WTC11 (cell line): Measurements from ENCODE around the gene RGL1. TPM values are rescaled to one million over a fixed set of nuclear protein-coding genes. Genes with fewer than 3 reads are reported as not detected.

Experiments
- ATAC-seq: fragments of 200-7000 bp; cut with Tn5 transposase; 2 replicates; pipeline ENCODE4 v1.10.0; 2021; ENCODE audit warnings: mild to moderate bottlenecking, moderate library complexity
- CTCF ChIA-PET: fragments of 300-600 bp; sonication (Branson Sonifier 250); formaldehyde crosslinking; loops from one replicate; lab custom pipeline; 2021; ENCODE audit warnings: antibody characterized with exemption; lab: Charles Lee
- POLR2A ChIA-PET: fragments of 350-600 bp; sonication (Branson Sonifier 250); formaldehyde crosslinking; loops from one replicate; lab custom pipeline; 2021; ENCODE audit warnings: antibody characterized with exemption; lab: Charles Lee
- DNase-seq: peaks from one replicate; pipeline ENCODE4 v3.0.0; 2021; ENCODE audit warnings: low spot score
- H3K27ac Mint-ChIP-seq: 2 replicates; pipeline ENCODE4 v1.8.0; 2021; ENCODE audit warnings: mixed read lengths
- H3K27me3 Mint-ChIP-seq: 2 replicates; pipeline ENCODE4 v1.8.0; 2021; ENCODE audit warnings: low read depth, mild to moderate bottlenecking, moderate library complexity, mixed read lengths
- H3K36me3 Mint-ChIP-seq: 2 replicates; pipeline ENCODE4 v1.8.0; 2021; ENCODE audit warnings: mixed read lengths
- H3K4me1 Mint-ChIP-seq: 2 replicates; pipeline ENCODE4 v1.8.0; 2022; ENCODE audit warnings: mixed read lengths
- H3K4me3 Mint-ChIP-seq: 2 replicates; pipeline ENCODE4 v1.8.0; 2021; ENCODE audit warnings: mild to moderate bottlenecking, moderate library complexity, mixed read lengths
- H3K9me3 Mint-ChIP-seq: 2 replicates; pipeline ENCODE4 v1.8.0; 2021; ENCODE audit warnings: mixed read lengths
- ELF4 ChIP-seq: sonication (generic); formaldehyde crosslinking; IDR thresholded peaks from 2 replicates; pipeline ENCODE4 v1.8.1; 2022; ENCODE audit warnings: low read depth, mild to moderate bottlenecking, moderate library complexity, missing genetic modification reagents
- ETV6 ChIP-seq: sonication (generic); formaldehyde crosslinking; IDR thresholded peaks from 2 replicates; pipeline ENCODE4 v1.8.1; 2022; ENCODE audit warnings: mild to moderate bottlenecking, missing genetic modification reagents
- FOXK1 ChIP-seq: sonication (generic); formaldehyde crosslinking; IDR thresholded peaks from 2 replicates; pipeline ENCODE4 v1.8.0; 2022; ENCODE audit warnings: mild to moderate bottlenecking, moderate library complexity, missing genetic modification reagents
- JAZF1 ChIP-seq: fragments of 250-450 bp; sonication (Bioruptor Pico); IDR thresholded peaks from 2 replicates; pipeline ENCODE4 v1.9.0; 2021; ENCODE audit warnings: moderate library complexity, mild to moderate bottlenecking, inconsistent platforms
- NFYB ChIP-seq: sonication (generic); formaldehyde crosslinking; conservative IDR thresholded peaks from 2 replicates; pipeline ENCODE4 v1.8.0; 2022; ENCODE audit warnings: low read depth, missing genetic modification reagents
- RELA ChIP-seq: sonication (generic); formaldehyde crosslinking; IDR thresholded peaks from 2 replicates; pipeline ENCODE4 v1.8.1; 2022; ENCODE audit warnings: missing genetic modification reagents, mild to moderate bottlenecking, borderline replicate concordance
- SMAD4 ChIP-seq: sonication (generic); formaldehyde crosslinking; IDR thresholded peaks from 2 replicates; pipeline ENCODE4 v1.8.0; 2022; ENCODE audit warnings: mild to moderate bottlenecking, missing genetic modification reagents
- SP1 ChIP-seq: sonication (generic); formaldehyde crosslinking; conservative IDR thresholded peaks from 2 replicates; pipeline ENCODE4 v1.8.1; 2022; ENCODE audit warnings: missing genetic modification reagents
- TCF7 ChIP-seq: sonication (generic); formaldehyde crosslinking; IDR thresholded peaks from 2 replicates; pipeline ENCODE4 v1.8.0; 2022; ENCODE audit warnings: mild to moderate bottlenecking, low read depth, missing genetic modification reagents, moderate library complexity
- TEAD4 ChIP-seq: sonication (generic); formaldehyde crosslinking; IDR thresholded peaks from 2 replicates; pipeline ENCODE4 v1.8.0; 2022; ENCODE audit warnings: mild to moderate bottlenecking, missing genetic modification reagents
- ZNF219 ChIP-seq: sonication (generic); formaldehyde crosslinking; IDR thresholded peaks from 2 replicates; pipeline ENCODE4 v1.8.0; 2023; ENCODE audit warnings: missing genetic modification reagents, mild to moderate bottlenecking, borderline replicate concordance
- ZNF263 ChIP-seq: sonication (generic); formaldehyde crosslinking; IDR thresholded peaks from 2 replicates; pipeline ENCODE4 v1.8.1; 2022; ENCODE audit warnings: low read depth, mild to moderate bottlenecking, moderate library complexity, missing genetic modification reagents
- ZNF317 ChIP-seq: sonication (generic); formaldehyde crosslinking; IDR thresholded peaks from 2 replicates; pipeline ENCODE4 v1.8.1; 2023; ENCODE audit warnings: low read depth, mild to moderate bottlenecking, moderate library complexity, missing genetic modification reagents, borderline replicate concordance
- total RNA-seq: library from RNA; stranded (reverse); gene quantifications from 3 replicates; pipeline ENCODE4 v1.2.3, GENCODE V29; 2021
- TF ChIP-seq, protein P1 (sequence below): sonication (generic); formaldehyde crosslinking; conservative IDR thresholded peaks from 2 replicates; pipeline ENCODE4 v1.8.1; 2023; ENCODE audit warnings: mild to moderate bottlenecking, low read depth, missing genetic modification reagents, moderate library complexity
- TF ChIP-seq, protein P2 (sequence below): fragments of 250-450 bp; sonication (Bioruptor Pico); IDR thresholded peaks from 2 replicates; pipeline ENCODE4 v1.9.0; 2021; ENCODE audit warnings: mild to moderate bottlenecking
- TF ChIP-seq, protein P3 (sequence below): sonication (generic); formaldehyde crosslinking; IDR thresholded peaks from 2 replicates; pipeline ENCODE4 v1.8.0; 2023; ENCODE audit warnings: mild to moderate bottlenecking, missing genetic modification reagents
- TF ChIP-seq, protein P4 (sequence below): fragments of 250-450 bp; sonication (Bioruptor Pico); IDR thresholded peaks from 2 replicates; pipeline ENCODE4 v1.9.0; 2021; ENCODE audit warnings: moderate library complexity, mild to moderate bottlenecking, inconsistent platforms, borderline replicate concordance
- TF ChIP-seq, protein P5 (sequence below): sonication (generic); formaldehyde crosslinking; IDR thresholded peaks from 2 replicates; pipeline ENCODE4 v1.8.0; 2023; ENCODE audit warnings: missing genetic modification reagents, mild to moderate bottlenecking, borderline replicate concordance

RGL1 gene
- total RNA-seq, 1 experiment from 2014 or later, result 1.5 TPM

DNA sequence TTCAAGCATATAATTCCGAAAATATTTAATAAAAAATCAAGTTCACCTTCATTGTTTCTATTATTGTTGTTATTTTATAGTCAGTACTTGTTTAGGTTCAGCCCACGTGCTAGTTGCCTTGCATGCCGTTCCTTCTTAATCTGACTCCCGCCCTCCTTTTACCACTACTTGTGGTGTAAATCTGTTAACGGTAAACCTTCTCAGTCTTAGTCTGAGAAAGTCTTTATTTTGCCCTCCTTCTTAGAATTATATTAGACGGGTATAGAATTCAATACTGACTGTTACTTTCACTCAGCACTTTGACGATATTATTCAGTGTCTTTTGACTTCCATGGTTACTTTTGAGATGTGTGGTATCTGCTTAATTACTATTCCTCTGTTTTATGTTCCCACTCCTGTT, 104.8 kb downstream of the RGL1 start (continued):
- TF ChIP-seq, protein P1, sequence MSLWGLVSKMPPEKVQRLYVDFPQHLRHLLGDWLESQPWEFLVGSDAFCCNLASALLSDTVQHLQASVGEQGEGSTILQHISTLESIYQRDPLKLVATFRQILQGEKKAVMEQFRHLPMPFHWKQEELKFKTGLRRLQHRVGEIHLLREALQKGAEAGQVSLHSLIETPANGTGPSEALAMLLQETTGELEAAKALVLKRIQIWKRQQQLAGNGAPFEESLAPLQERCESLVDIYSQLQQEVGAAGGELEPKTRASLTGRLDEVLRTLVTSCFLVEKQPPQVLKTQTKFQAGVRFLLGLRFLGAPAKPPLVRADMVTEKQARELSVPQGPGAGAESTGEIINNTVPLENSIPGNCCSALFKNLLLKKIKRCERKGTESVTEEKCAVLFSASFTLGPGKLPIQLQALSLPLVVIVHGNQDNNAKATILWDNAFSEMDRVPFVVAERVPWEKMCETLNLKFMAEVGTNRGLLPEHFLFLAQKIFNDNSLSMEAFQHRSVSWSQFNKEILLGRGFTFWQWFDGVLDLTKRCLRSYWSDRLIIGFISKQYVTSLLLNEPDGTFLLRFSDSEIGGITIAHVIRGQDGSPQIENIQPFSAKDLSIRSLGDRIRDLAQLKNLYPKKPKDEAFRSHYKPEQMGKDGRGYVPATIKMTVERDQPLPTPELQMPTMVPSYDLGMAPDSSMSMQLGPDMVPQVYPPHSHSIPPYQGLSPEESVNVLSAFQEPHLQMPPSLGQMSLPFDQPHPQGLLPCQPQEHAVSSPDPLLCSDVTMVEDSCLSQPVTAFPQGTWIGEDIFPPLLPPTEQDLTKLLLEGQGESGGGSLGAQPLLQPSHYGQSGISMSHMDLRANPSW (CRISPR knock-in tag), result no peak
- TF ChIP-seq ETV6 (CRISPR knock-in tag) (no peak), RELA (no peak), SP1 (CRISPR knock-in tag) (no peak), SMAD4 (CRISPR knock-in tag) (no peak), JAZF1 (no peak), ELF4 (no peak), ZNF219 (no peak), FOXK1 (no peak)
- TF ChIP-seq, protein P2, sequence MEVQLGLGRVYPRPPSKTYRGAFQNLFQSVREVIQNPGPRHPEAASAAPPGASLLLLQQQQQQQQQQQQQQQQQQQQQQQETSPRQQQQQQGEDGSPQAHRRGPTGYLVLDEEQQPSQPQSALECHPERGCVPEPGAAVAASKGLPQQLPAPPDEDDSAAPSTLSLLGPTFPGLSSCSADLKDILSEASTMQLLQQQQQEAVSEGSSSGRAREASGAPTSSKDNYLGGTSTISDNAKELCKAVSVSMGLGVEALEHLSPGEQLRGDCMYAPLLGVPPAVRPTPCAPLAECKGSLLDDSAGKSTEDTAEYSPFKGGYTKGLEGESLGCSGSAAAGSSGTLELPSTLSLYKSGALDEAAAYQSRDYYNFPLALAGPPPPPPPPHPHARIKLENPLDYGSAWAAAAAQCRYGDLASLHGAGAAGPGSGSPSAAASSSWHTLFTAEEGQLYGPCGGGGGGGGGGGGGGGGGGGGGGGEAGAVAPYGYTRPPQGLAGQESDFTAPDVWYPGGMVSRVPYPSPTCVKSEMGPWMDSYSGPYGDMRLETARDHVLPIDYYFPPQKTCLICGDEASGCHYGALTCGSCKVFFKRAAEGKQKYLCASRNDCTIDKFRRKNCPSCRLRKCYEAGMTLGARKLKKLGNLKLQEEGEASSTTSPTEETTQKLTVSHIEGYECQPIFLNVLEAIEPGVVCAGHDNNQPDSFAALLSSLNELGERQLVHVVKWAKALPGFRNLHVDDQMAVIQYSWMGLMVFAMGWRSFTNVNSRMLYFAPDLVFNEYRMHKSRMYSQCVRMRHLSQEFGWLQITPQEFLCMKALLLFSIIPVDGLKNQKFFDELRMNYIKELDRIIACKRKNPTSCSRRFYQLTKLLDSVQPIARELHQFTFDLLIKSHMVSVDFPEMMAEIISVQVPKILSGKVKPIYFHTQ (CRISPR knock-in tag), result no peak
- TF ChIP-seq, protein P3, sequence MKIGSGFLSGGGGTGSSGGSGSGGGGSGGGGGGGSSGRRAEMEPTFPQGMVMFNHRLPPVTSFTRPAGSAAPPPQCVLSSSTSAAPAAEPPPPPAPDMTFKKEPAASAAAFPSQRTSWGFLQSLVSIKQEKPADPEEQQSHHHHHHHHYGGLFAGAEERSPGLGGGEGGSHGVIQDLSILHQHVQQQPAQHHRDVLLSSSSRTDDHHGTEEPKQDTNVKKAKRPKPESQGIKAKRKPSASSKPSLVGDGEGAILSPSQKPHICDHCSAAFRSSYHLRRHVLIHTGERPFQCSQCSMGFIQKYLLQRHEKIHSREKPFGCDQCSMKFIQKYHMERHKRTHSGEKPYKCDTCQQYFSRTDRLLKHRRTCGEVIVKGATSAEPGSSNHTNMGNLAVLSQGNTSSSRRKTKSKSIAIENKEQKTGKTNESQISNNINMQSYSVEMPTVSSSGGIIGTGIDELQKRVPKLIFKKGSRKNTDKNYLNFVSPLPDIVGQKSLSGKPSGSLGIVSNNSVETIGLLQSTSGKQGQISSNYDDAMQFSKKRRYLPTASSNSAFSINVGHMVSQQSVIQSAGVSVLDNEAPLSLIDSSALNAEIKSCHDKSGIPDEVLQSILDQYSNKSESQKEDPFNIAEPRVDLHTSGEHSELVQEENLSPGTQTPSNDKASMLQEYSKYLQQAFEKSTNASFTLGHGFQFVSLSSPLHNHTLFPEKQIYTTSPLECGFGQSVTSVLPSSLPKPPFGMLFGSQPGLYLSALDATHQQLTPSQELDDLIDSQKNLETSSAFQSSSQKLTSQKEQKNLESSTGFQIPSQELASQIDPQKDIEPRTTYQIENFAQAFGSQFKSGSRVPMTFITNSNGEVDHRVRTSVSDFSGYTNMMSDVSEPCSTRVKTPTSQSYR, result no peak

DNA sequence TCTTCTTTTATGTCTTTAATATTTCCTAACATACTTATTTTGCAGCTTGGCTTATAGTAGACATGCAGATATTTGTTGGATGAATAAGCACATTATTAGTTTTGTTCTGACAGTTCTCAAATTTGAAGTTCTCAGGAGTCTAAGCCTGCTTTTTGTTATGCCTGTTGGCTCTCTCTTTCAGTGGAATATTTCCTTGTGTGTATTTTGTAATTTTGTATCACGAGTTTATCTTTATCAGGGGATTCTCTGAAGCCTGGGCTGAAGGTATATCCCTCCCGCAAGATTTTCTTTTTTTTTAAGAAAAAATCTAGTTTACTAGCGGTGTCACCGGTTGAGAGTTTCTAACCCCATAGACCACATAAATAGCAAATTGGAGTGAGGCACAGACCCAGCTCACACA, 105.9 kb downstream of the RGL1 start:
- Mint-ChIP-seq H3K9me3 (no peaks in the 10 kb centered on the region), H3K4me1 (peaks cover 10% of the 10 kb centered on the region), H3K36me3 (no peaks in the 10 kb centered on the region), H3K4me3 (no peak overlapping the region), H3K27me3 (no peaks in the 10 kb centered on the region), H3K27ac (no peak overlapping the region)
- ChIA-PET CTCF (no interaction called here), POLR2A (no interaction called here)
- DNase-seq (no peak), ATAC-seq (no peak)
- TF ChIP-seq, protein P4, sequence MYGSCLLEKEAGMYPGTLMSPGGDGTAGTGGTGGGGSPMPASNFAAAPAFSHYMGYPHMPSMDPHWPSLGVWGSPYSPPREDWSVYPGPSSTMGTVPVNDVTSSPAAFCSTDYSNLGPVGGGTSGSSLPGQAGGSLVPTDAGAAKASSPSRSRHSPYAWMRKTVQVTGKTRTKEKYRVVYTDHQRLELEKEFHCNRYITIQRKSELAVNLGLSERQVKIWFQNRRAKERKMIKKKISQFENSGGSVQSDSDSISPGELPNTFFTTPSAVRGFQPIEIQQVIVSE (CRISPR knock-in tag), result no peak
- no peak for TF ChIP-seq ZNF263
- TF ChIP-seq TCF7 (CRISPR knock-in tag), result no peak
- TF ChIP-seq NFYB, result no peak
- TF ChIP-seq ZNF317 (CRISPR knock-in tag), result no peak
- TF ChIP-seq ELF4, result no peak

DNA sequence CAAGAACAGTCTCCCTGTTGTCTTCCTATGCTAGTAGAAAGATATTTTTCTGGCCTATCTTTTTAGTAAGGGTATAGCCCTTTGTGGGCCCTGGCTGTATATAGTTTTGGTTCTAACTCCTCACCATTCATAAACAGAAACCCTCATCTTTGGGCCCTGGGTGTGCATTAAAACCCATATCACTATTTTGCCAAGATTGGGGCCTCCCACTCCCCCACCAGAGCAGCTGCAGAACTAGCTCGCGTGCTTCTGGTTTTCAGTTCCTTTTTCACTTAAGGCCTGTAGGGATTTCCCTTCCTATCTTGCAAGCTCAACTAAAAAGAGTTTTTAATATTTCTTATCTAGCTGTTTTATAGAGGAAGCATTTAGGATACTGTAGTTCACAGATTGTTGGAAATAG, 106.4 kb downstream of the RGL1 start:
- POLR2A ChIA-PET, result no interaction called here
- no peaks in the 10 kb centered on the region for H3K9me3 Mint-ChIP-seq
- TF ChIP-seq, protein P5, sequence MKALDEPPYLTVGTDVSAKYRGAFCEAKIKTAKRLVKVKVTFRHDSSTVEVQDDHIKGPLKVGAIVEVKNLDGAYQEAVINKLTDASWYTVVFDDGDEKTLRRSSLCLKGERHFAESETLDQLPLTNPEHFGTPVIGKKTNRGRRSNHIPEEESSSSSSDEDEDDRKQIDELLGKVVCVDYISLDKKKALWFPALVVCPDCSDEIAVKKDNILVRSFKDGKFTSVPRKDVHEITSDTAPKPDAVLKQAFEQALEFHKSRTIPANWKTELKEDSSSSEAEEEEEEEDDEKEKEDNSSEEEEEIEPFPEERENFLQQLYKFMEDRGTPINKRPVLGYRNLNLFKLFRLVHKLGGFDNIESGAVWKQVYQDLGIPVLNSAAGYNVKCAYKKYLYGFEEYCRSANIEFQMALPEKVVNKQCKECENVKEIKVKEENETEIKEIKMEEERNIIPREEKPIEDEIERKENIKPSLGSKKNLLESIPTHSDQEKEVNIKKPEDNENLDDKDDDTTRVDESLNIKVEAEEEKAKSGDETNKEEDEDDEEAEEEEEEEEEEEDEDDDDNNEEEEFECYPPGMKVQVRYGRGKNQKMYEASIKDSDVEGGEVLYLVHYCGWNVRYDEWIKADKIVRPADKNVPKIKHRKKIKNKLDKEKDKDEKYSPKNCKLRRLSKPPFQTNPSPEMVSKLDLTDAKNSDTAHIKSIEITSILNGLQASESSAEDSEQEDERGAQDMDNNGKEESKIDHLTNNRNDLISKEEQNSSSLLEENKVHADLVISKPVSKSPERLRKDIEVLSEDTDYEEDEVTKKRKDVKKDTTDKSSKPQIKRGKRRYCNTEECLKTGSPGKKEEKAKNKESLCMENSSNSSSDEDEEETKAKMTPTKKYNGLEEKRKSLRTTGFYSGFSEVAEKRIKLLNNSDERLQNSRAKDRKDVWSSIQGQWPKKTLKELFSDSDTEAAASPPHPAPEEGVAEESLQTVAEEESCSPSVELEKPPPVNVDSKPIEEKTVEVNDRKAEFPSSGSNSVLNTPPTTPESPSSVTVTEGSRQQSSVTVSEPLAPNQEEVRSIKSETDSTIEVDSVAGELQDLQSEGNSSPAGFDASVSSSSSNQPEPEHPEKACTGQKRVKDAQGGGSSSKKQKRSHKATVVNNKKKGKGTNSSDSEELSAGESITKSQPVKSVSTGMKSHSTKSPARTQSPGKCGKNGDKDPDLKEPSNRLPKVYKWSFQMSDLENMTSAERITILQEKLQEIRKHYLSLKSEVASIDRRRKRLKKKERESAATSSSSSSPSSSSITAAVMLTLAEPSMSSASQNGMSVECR (CRISPR knock-in tag), result no peak
- TF ChIP-seq, protein P1 (CRISPR knock-in tag), result no peak
- TF ChIP-seq TEAD4, result no peak
- TF ChIP-seq, all 79 proteins: peak for 0
- no peaks in the 10 kb centered on the region for H3K36me3 Mint-ChIP-seq
- H3K27ac Mint-ChIP-seq, result no peak overlapping the region
- no peak for ATAC-seq
- no peaks in the 10 kb centered on the region for H3K27me3 Mint-ChIP-seq
- DNase-seq, result no peak
- CTCF ChIA-PET, result no interaction called here
- no peak overlapping the region for H3K4me3 Mint-ChIP-seq
- H3K4me1 Mint-ChIP-seq, result peaks cover 13% of the 10 kb centered on the region
